Measurements from ENCODE around the gene FSTL4. TPM values are rescaled to one million over a fixed set of nuclear protein-coding genes. Genes with fewer than 3 reads are reported as not detected.

The FSTL4 gene
- total RNA-seq, 4 donors from 2014 or later = 0.27 TPM; not detected in 3

GRCh38 chr5:133402775-133403174 lies 209.6 kb downstream of the FSTL4 start:
- 93 to 100% methylated on average over 1 to 12 of the region's 12 CpGs for WGBS, 2 donors (ENCODE audit: low coverage in 1 of 2)
- Histone ChIP-seq H3K4me1 (no peaks in the 10 kb centered on the region), H3K4me3 (no peak overlapping the region), H3K27ac (no peak overlapping the region), H3K9me3 (no peaks in the 10 kb centered on the region), H3K36me3 (no peaks in the 10 kb centered on the region), H3K27me3 (no peaks in the 10 kb centered on the region)
- intact Hi-C loops (cut with DNase I; ENCODE audit: low total_unique reads) (no loop called here), in situ Hi-C loops (cut with MboI; ENCODE audit: low pct_ligation_motif_present in 1 of 4, low pct_unique_long_range_greater_than_20kb in 1 of 4, low sequenced_read_pairs in 3 of 4) (loop anchor here in 1 of 4 donors (25.0 kb wide), 1 partner anchor 460 kb away; no protein-coding TSS in a partner anchor)
- no peak for DNase-seq
- no peak for TF ChIP-seq EP300 (IDR thresholded peaks at IDR 0.05; ENCODE audit: low read depth)
- no peak for TF ChIP-seq POLR2AphosphoS5 (IDR thresholded peaks at IDR 0.05)
- TF ChIP-seq POLR2A (IDR thresholded peaks at IDR 0.05) = no peak
- no peak for TF ChIP-seq CTCF (IDR thresholded peaks at IDR 0.05)

GRCh38 chr5:133401731-133402347 lies 210.5 kb downstream of the FSTL4 start:
- intact Hi-C loops (cut with DNase I; ENCODE audit: low total_unique reads) (no loop called here), in situ Hi-C loops (cut with MboI; ENCODE audit: low pct_ligation_motif_present in 1 of 4, low pct_unique_long_range_greater_than_20kb in 1 of 4, low sequenced_read_pairs in 3 of 4) (loop anchor here in 1 of 4 donors (25.0 kb wide), 1 partner anchor 460 kb away; no protein-coding TSS in a partner anchor)
- TF ChIP-seq POLR2A (IDR thresholded peaks at IDR 0.05) (no peak), POLR2AphosphoS5 (IDR thresholded peaks at IDR 0.05) (no peak), EP300 (IDR thresholded peaks at IDR 0.05; ENCODE audit: low read depth) (no peak), CTCF (IDR thresholded peaks at IDR 0.05) (no peak)
- no peak for DNase-seq
- Histone ChIP-seq H3K9me3 (no peaks in the 10 kb centered on the region), H3K36me3 (no peaks in the 10 kb centered on the region), H3K27me3 (no peaks in the 10 kb centered on the region), H3K4me3 (no peak overlapping the region), H3K27ac (no peak overlapping the region), H3K4me1 (no peaks in the 10 kb centered on the region)
- 63 to 82% methylated on average over 3 to 9 of the region's 9 CpGs for WGBS, 2 donors (ENCODE audit: low coverage in 1 of 2)

DNA sequence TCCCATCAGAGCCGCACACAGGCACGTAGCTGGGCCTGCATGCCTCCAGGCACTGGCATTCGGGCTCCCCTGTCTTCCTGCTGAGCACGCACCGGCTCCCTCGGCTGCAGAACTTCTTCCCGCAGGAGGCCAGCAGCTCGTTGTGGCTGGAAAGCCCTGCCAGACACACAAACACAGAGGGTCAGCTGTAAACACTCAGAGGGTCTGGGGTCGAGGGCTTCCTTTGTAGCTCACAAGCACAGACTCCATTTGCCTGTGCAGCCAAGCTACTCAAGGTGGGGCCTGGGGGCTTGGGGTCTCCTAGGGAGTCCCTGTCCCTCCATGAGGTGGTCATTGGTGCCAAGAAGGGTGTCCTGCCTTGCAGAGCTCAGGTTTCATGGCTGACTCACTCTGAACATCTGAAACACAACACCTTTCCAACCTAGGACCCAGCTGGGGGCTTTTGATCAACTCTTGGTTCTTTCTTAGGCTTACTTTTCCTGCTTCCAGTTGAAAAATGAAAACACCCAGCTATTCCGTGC lies 211.4 kb downstream of the FSTL4 start:
- intact Hi-C loops (cut with DNase I; ENCODE audit: low total_unique reads) = no loop called here
- TF ChIP-seq POLR2A (IDR thresholded peaks at IDR 0.05) (no peak), POLR2AphosphoS5 (IDR thresholded peaks at IDR 0.05) (no peak), EP300 (IDR thresholded peaks at IDR 0.05; ENCODE audit: low read depth) (no peak), CTCF (IDR thresholded peaks at IDR 0.05) (no peak)
- Histone ChIP-seq H3K27ac (no peak overlapping the region), H3K9me3 (no peaks in the 10 kb centered on the region), H3K27me3 (no peaks in the 10 kb centered on the region), H3K36me3 (no peaks in the 10 kb centered on the region), H3K4me3 (no peak overlapping the region), H3K4me1 (no peaks in the 10 kb centered on the region)
- in situ Hi-C loops (cut with MboI; ENCODE audit: low pct_ligation_motif_present in 1 of 4, low pct_unique_long_range_greater_than_20kb in 1 of 4, low sequenced_read_pairs in 3 of 4) = loop anchor here in 1 of 4 donors (25.0 kb wide), 1 partner anchor 461 kb away; no protein-coding TSS in a partner anchor
- DNase-seq = no peak
- WGBS, 2 donors (ENCODE audit: low coverage in 1 of 2) = 78 to 100% methylated on average over 1 to 10 of the region's 10 CpGs

DNA sequence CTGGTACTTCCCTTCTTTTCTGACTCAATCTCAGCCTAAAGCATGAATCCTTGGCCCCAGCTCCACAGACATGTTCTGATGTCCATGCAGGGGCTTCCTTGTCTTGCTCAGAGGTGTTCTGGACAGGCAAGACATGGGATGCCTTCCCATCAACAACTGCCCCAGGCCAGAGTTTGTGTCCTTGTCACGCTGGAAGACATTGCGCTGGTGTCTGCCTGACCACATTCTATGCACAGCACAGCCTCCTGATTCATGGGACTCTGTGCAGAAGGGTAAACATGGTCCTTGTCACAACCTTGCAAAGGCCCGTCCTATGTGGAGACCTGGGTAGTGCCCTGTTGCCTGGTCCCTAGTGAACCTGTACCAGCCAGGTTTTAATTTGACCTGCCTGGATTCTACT lies 212.2 kb downstream of the FSTL4 start:
- Histone ChIP-seq H3K36me3 (no peaks in the 10 kb centered on the region), H3K4me3 (no peak overlapping the region), H3K9me3 (no peaks in the 10 kb centered on the region), H3K27ac (no peak overlapping the region), H3K4me1 (no peaks in the 10 kb centered on the region), H3K27me3 (no peaks in the 10 kb centered on the region)
- DNase-seq = no peak
- intact Hi-C loops (cut with DNase I; ENCODE audit: low total_unique reads) (no loop called here), in situ Hi-C loops (cut with MboI; ENCODE audit: low pct_ligation_motif_present in 1 of 4, low pct_unique_long_range_greater_than_20kb in 1 of 4, low sequenced_read_pairs in 3 of 4) (loop anchor here in 1 of 4 donors (25.0 kb wide), 1 partner anchor 462 kb away; no protein-coding TSS in a partner anchor)
- 95% methylated on average over 3 of the region's 3 CpGs; no CpG with 5 or more reads in 1 of the 2 donors for WGBS, 2 donors (ENCODE audit: low coverage in 1 of 2)
- TF ChIP-seq POLR2A (IDR thresholded peaks at IDR 0.05) (no peak), CTCF (IDR thresholded peaks at IDR 0.05) (no peak), POLR2AphosphoS5 (IDR thresholded peaks at IDR 0.05) (no peak)

Data from transverse colon (tissue), 4 donors.